CD14-positive monocyte (primary cell): ENCODE results near the gene TTLL12. TPM values are rescaled to one million over a fixed set of nuclear protein-coding genes. Genes with fewer than 3 reads are reported as not detected.

Experiments
- DNase-seq, 3 donors: peaks; one replicate each; pipeline ENCODE4 v3.0.0-alpha.2; 2011 to 2022
- H2AFZ ChIP-seq: 2 replicates; pipeline ENCODE4 v1.6.0; 2012; ENCODE audit warnings: mild to moderate bottlenecking, low read depth, low read length, inconsistent platforms; ENCODE audit not compliant: insufficient read depth, poor library complexity, severe bottlenecking
- H3K27ac ChIP-seq, 2 donors: 1 replicate in 1 of 2; 2 replicates in 1 of 2; pipeline ENCODE4 v1.5.1; 2012 to 2013; ENCODE audit warnings: low read length in 2 of 2, control low read depth in 1 of 2, inconsistent platforms in 1 of 2, low read depth in 1 of 2, mild to moderate bottlenecking in 1 of 2
- H3K27me3 ChIP-seq, 2 donors: one replicate each; pipeline versions ENCODE4 v1.6.0 to v1.6.1; 2011 to 2013; ENCODE audit warnings: low read length in 2 of 2; ENCODE audit not compliant: control insufficient read depth in 2 of 2, insufficient read depth in 2 of 2
- H3K36me3 ChIP-seq, 2 donors: replicated peaks in 1 of 2; 1 replicate in 1 of 2; 2 replicates in 1 of 2; pipeline versions ENCODE4 v1.5.1 to v1.6.1; 2012 to 2013; ENCODE audit warnings: low read length in 2 of 2, control low read depth in 1 of 2, inconsistent platforms in 1 of 2, mild to moderate bottlenecking in 1 of 2; ENCODE audit not compliant: insufficient read depth in 2 of 2, control insufficient read depth in 1 of 2
- H3K4me1 ChIP-seq, 2 donors: 1 replicate in 1 of 2; 2 replicates in 1 of 2; pipeline versions ENCODE4 v1.5.1 to v1.6.1; 2012 to 2013; ENCODE audit warnings: low read length in 2 of 2, control low read depth in 1 of 2, inconsistent platforms in 1 of 2, mild to moderate bottlenecking in 1 of 2, moderate library complexity in 1 of 2; ENCODE audit not compliant: insufficient read depth in 2 of 2, control insufficient read depth in 1 of 2
- H3K4me2 ChIP-seq: replicated peaks from 2 replicates; pipeline ENCODE3; 2012; ENCODE audit warnings: low read length, moderate library complexity, mild to moderate bottlenecking; ENCODE audit not compliant: poor library complexity, severe bottlenecking; ENCODE audit errors: extremely low read depth
- H3K4me3 ChIP-seq, 3 experiments: fragments of 200-600 bp in 1 of 3; sonication (generic) in 1 of 3; replicated peaks in 1 of 3; 1 replicate in 2 of 3; 2 replicates in 1 of 3; pipeline ENCODE4 v1.5.1; 2011 to 2013; ENCODE audit warnings: low read length in 3 of 3, mild to moderate bottlenecking in 3 of 3, control low read depth in 2 of 3, low read depth in 2 of 3, inconsistent platforms in 1 of 3, moderate library complexity in 1 of 3
- H3K79me2 ChIP-seq: 2 replicates; pipeline ENCODE4 v1.6.0; 2012; ENCODE audit warnings: mild to moderate bottlenecking, control low read depth, inconsistent platforms, low read length, moderate library complexity; ENCODE audit not compliant: insufficient read depth
- H3K9ac ChIP-seq: 2 replicates; pipeline ENCODE4 v1.6.0; 2017; ENCODE audit warnings: low read length, mild to moderate bottlenecking; ENCODE audit not compliant: insufficient read depth, poor library complexity, severe bottlenecking
- H3K9me3 ChIP-seq, 2 donors: replicated peaks in 1 of 2; 1 replicate in 1 of 2; 2 replicates in 1 of 2; pipeline versions ENCODE4 v1.5.1 to v1.6.1; 2012 to 2013; ENCODE audit warnings: low read length in 2 of 2, control low read depth in 1 of 2; ENCODE audit not compliant: control insufficient read depth in 1 of 2, insufficient read depth in 1 of 2
- H4K20me1 ChIP-seq: 2 replicates; pipeline ENCODE4 v1.6.0; 2012; ENCODE audit warnings: mild to moderate bottlenecking, low read length, control low read depth, moderate library complexity; ENCODE audit not compliant: insufficient read depth
- H3K27ac Mint-ChIP-seq, 7 donors: one replicate each; pipeline ENCODE4 v1.8.0; 2020; ENCODE audit warnings: mild to moderate bottlenecking in 7 of 7, mixed read lengths in 7 of 7, moderate library complexity in 6 of 7, inconsistent platforms in 2 of 7
- H3K27me3 Mint-ChIP-seq, 3 donors: one replicate each; pipeline ENCODE4 v1.8.0; 2021 to 2022; ENCODE audit warnings: low read depth in 3 of 3, mild to moderate bottlenecking in 3 of 3, mixed read lengths in 3 of 3, moderate library complexity in 3 of 3, inconsistent platforms in 1 of 3
- H3K36me3 Mint-ChIP-seq, 2 donors: one replicate each; pipeline ENCODE4 v1.8.0; 2020; ENCODE audit warnings: mixed read lengths in 2 of 2, inconsistent platforms in 1 of 2, mild to moderate bottlenecking in 1 of 2
- H3K4me1 Mint-ChIP-seq: one replicate; pipeline ENCODE4 v1.8.0; 2020; ENCODE audit warnings: mild to moderate bottlenecking, mixed read lengths
- H3K4me3 Mint-ChIP-seq, 2 donors: one replicate each; pipeline ENCODE4 v1.8.0; 2020; ENCODE audit warnings: mild to moderate bottlenecking in 2 of 2, mixed read lengths in 2 of 2, moderate library complexity in 1 of 2
- H3K9me3 Mint-ChIP-seq, 7 donors: one replicate each; pipeline ENCODE4 v1.8.0; 2020 to 2022; ENCODE audit warnings: mixed read lengths in 7 of 7, mild to moderate bottlenecking in 6 of 7, moderate library complexity in 6 of 7, inconsistent platforms in 2 of 7
- CTCF ChIP-seq: fragments of 200-600 bp; IDR thresholded peaks from one replicate; pipeline ENCODE4 v1.8.0; 2022; ENCODE audit warnings: antibody characterized with exemption, mild to moderate bottlenecking
- WGBS: methylation state at CpG from one replicate; pipeline ENCODE4 v1.1.5; 2013; ENCODE audit warnings: missing lambda C conversion rate; ENCODE audit not compliant: insufficient coverage; 5-methylcytosine and 5-hydroxymethylcytosine counted together
- intact Hi-C, 2 donors: fragments of 100-400 bp; cut with micrococcal nuclease; formaldehyde crosslinking; loops; one replicate each; pipeline versions ENCODE4 v1.15.0 to v1.15.1; 2023
- polyA plus RNA-seq, 3 donors: library from polyadenylated mRNA; depleted of rRNA in 1 of 3; unstranded in 2 of 3; stranded (reverse) in 1 of 3; fragments of 300-500 nt in 2 of 3; fragments of >200 nt in 1 of 3; fragmentation: Illumina TruSeq in 2 of 3; gene quantifications; 1 replicate in 2 of 3; 2 replicates in 1 of 3; pipeline ENCODE4 v1.2.3, GENCODE V29; 2012 to 2021

TTLL12 gene
- polyA plus RNA-seq, 3 donors, result 9.5 to 16.6 (median 16.5) TPM

DNA sequence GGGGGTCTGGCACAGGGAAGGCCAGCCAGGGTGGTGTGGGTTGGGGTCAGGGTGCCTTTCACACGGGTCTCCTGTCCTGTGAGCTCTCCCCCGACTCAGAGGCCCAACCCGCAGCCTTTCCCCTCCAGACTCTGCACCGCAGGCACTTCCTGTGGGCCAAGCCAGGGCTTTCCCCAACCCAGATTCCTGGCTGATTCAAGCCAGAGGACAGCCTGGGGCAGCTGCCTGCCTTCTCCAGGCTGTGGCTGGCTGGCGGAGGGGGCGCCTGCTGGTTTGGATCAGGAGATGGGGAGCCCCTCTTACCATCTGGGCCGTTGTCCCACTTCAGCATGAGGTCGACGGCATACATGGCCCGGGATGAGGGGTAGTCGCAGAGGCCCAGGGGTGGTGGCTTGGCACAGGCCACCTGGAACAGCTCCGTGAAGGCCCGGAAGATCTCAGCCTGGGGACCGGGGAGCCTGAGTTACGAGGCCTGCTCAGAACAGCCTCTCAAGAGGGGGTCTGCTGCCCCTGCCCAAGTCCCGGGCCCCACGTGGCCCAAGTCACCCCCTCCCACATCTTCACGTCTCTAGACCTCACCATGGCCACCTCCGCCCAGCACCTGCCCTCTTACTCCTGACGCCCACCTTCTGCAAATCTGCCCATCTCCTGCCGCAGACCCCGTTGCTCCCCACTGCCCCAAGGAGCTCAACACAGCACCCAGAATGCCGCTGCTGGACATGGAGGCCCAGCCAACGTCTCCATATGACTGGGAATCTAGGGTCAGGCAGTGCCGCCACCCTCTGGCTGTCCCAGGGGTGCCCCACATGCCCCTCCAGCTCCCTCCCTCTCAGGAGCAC, 18.2 kb downstream of the TTLL12 start:
- peaks cover 0 to 2% (median 1%) of the 10 kb centered on the region in 3 donors for H3K27me3 Mint-ChIP-seq
- no peak for TF ChIP-seq CTCF
- Histone ChIP-seq H3K27ac (no peak overlapping the region), H3K36me3 (peaks cover 47 to 79% of the 10 kb centered on the region in 2 donors), H3K27me3 (no peaks in the 10 kb centered on the region), H3K9ac (no peak overlapping the region), H3K4me2 (no peak overlapping the region), H3K9me3 (no peaks in the 10 kb centered on the region), H4K20me1 (peaks cover 17% of the 10 kb centered on the region), H2AFZ (no peak overlapping the region), H3K4me1 (peaks cover 6 to 8% of the 10 kb centered on the region in 2 donors), H3K79me2 (no peaks in the 10 kb centered on the region), H3K4me3 (no peak overlapping the region)
- peaks cover 56 to 90% of the 10 kb centered on the region in 2 donors for H3K36me3 Mint-ChIP-seq
- H3K4me1 Mint-ChIP-seq, result peaks cover 12% of the 10 kb centered on the region
- no peak overlapping the region for H3K27ac Mint-ChIP-seq
- no peaks in the 10 kb centered on the region for H3K9me3 Mint-ChIP-seq
- DNase-seq, result no peak
- 85% methylated on average over 21 of the region's 25 CpGs for WGBS
- no peak overlapping the region for H3K4me3 Mint-ChIP-seq
- intact Hi-C loops, result no loop called here

DNA sequence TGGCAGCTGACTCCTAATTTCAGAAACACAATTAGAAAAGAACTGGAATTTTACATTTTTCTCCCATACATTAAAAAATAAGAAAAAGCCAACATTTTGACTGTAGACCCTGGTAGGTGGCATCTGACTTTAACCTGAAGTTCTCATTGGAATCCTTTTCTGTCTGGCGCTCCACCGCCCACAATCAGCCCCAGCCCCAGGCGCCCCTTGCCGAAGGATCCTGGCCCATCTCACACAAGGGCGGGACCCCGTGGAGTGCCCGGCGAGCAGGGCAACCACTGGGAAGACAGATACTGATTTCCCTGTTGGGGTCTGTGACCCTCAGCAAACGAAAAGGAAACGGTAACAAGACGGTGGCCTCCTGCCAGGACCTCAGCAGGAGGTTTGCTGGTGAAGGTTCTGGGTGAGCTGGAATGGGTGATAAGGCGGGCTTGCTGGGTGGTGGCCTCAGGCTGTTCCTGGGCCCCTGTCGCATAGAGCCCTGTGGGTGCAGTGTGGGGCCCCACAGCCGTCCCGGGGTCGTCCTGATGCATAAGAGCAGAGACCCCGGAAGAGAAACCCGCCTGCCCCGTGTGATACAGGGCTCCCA, 19.8 kb downstream of the TTLL12 start:
- Mint-ChIP-seq H3K27ac (peak overlapping the region in 1 of 7 donors; percentile 54), H3K9me3 (no peaks in the 10 kb centered on the region), H3K4me3 (no peak overlapping the region), H3K36me3 (peaks cover 46 to 87% of the 10 kb centered on the region in 2 donors), H3K27me3 (peaks cover 0 to 2% (median 1%) of the 10 kb centered on the region in 3 donors), H3K4me1 (peaks cover 22% of the 10 kb centered on the region)
- Histone ChIP-seq H3K27ac (no peak overlapping the region), H2AFZ (no peak overlapping the region), H3K4me2 (no peak overlapping the region), H3K9ac (no peak overlapping the region), H4K20me1 (peaks cover 33% of the 10 kb centered on the region), H3K36me3 (peaks cover 47 to 82% of the 10 kb centered on the region in 2 donors), H3K9me3 (no peaks in the 10 kb centered on the region), H3K4me1 (peaks cover 21 to 23% of the 10 kb centered on the region in 2 donors), H3K4me3 (no peak overlapping the region), H3K79me2 (no peaks in the 10 kb centered on the region), H3K27me3 (no peaks in the 10 kb centered on the region)
- no peak for DNase-seq
- intact Hi-C loops, result no loop called here
- no peak for TF ChIP-seq CTCF
- WGBS, result 96% methylated on average over 17 of the region's 19 CpGs
